ENCODE results near the gene GBGT1.

DNA sequence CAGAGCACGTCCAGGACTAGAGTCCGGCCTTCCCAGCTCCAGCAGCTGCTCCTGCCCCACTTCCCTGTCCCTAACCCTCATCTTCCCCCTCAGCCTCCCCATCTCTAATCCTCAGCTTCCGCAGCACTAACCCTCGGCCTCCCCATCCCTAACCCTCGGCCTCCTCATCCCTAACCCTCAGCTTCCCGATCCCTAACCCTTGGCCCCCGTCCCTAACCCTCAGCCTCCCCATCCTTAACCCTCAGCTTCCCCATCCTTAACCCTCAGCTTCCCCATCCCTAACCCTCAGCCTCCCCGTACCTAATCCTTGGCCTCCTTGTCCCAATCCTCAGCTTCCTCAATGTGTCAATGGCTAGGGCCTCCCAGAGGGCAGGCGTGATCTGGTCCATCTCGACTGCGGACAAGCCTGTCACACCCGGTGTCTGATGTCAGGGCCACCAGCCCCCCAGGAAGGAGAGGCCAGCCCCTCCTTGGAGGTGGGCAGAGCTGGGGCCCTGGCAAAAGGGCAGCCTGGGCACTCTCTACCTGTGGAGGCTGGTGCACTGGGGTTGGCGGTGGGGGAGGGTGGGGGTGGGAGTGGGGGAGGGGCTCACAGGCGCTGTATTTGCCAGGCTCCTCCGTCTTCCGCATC lies 43.9 kb upstream of the GBGT1 start:
- TF ChIP-seq, protein P1, sequence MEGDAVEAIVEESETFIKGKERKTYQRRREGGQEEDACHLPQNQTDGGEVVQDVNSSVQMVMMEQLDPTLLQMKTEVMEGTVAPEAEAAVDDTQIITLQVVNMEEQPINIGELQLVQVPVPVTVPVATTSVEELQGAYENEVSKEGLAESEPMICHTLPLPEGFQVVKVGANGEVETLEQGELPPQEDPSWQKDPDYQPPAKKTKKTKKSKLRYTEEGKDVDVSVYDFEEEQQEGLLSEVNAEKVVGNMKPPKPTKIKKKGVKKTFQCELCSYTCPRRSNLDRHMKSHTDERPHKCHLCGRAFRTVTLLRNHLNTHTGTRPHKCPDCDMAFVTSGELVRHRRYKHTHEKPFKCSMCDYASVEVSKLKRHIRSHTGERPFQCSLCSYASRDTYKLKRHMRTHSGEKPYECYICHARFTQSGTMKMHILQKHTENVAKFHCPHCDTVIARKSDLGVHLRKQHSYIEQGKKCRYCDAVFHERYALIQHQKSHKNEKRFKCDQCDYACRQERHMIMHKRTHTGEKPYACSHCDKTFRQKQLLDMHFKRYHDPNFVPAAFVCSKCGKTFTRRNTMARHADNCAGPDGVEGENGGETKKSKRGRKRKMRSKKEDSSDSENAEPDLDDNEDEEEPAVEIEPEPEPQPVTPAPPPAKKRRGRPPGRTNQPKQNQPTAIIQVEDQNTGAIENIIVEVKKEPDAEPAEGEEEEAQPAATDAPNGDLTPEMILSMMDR (IDR thresholded peaks at IDR 0.05; ENCODE audit: poor library complexity): no peak
- TF ChIP-seq EZH2phosphoT487 (IDR thresholded peaks at IDR 0.05; ENCODE audit: low read depth, severe bottlenecking, unreplicated experiment): no peak

All from hepatocyte (in vitro differentiated cells).